GM12878 (cell line): ENCODE data around the gene TGFB1I1. TPM values are rescaled to one million over a fixed set of nuclear protein-coding genes. Genes with fewer than 3 reads are reported as not detected.
A peak's percentile ranks its signal among the peaks of the same experiment; 100 is the strongest.

Source experiments
- ATF7 ChIP-seq: fragments of 450-650 bp; IDR thresholded peaks from 2 replicates; pipeline ENCODE4 v1.6.1; 2016; ENCODE audit warnings: low read depth, mild to moderate bottlenecking
- BCL11A ChIP-seq: IDR thresholded peaks from 2 replicates; pipeline ENCODE4 v1.6.1; 2011; ENCODE audit warnings: low read depth, low read length
- CBFB ChIP-seq: IDR thresholded peaks from 2 replicates; pipeline ENCODE4 v1.6.1; 2016; ENCODE audit warnings: antibody characterized with exemption, low read depth
- CBX5 ChIP-seq: sonication (generic); IDR thresholded peaks from 2 replicates; pipeline ENCODE4 v1.6.1; 2016; ENCODE audit warnings: low read depth, moderate library complexity, mild to moderate bottlenecking, inconsistent platforms
- CEBPB ChIP-seq, 2 experiments: fragments of 150-350 bp in 1 of 2; IDR thresholded peaks; 2 replicates each; pipeline ENCODE4 v1.6.1; 2012 to 2014; ENCODE audit warnings: low read depth in 2 of 2, low read length in 2 of 2, borderline replicate concordance in 1 of 2, inconsistent platforms in 1 of 2
- CREB1 ChIP-seq: IDR thresholded peaks from 2 replicates; pipeline ENCODE4 v1.6.1; 2012; ENCODE audit warnings: low read depth, mild to moderate bottlenecking, inconsistent platforms
- CREM ChIP-seq: IDR thresholded peaks from 2 replicates; pipeline ENCODE4 v1.6.1; 2014; ENCODE audit warnings: antibody characterized with exemption, low read depth
- DPF2 ChIP-seq: fragments of 450-650 bp; IDR thresholded peaks from 2 replicates; pipeline ENCODE4 v1.6.1; 2017; ENCODE audit warnings: mild to moderate bottlenecking
- GATAD2B ChIP-seq: fragments of 450-650 bp; conservative IDR thresholded peaks from 2 replicates; pipeline ENCODE4 v1.6.1; 2017; ENCODE audit warnings: low read depth, mild to moderate bottlenecking, moderate library complexity
- IKZF2 ChIP-seq, 2 experiments: fragments of 450-650 bp; IDR thresholded peaks; 2 replicates each; pipeline ENCODE4 v1.6.1; 2017; ENCODE audit warnings: mild to moderate bottlenecking in 2 of 2, moderate library complexity in 2 of 2
- KDM1A ChIP-seq: fragments of 200-600 bp; sonication (generic); IDR thresholded peaks from 2 replicates; pipeline ENCODE4 v1.6.1; 2016; ENCODE audit warnings: borderline replicate concordance
- LARP7 ChIP-seq: fragments of 450-650 bp; IDR thresholded peaks from 2 replicates; pipeline ENCODE4 v1.6.1; 2017; ENCODE audit warnings: mild to moderate bottlenecking
- PML ChIP-seq: IDR thresholded peaks from 2 replicates; pipeline ENCODE4 v1.6.1; 2012; ENCODE audit warnings: low read length, inconsistent platforms
- SPI1 ChIP-seq: IDR thresholded peaks from 2 replicates; pipeline ENCODE4 v1.6.1; 2011; ENCODE audit warnings: low read depth, mild to moderate bottlenecking, low read length, moderate library complexity, borderline replicate concordance; ENCODE audit not compliant: insufficient read depth
- polyA plus RNA-seq, 11 experiments: library from polyadenylated mRNA; depleted of rRNA in 4 of 11; unstranded in 6 of 11; stranded (reverse) in 5 of 11; fragments of >200 nt; fragmentation: Nextera tagmentation in 4 of 11; fragmentation: Illumina TruSeq in 1 of 11; extraction: Ambion mirVana in 4 of 11; extraction: Trizol in 1 of 11; gene quantifications; 1 replicate in 1 of 11; 2 replicates in 10 of 11; pipeline versions ENCODE4 v1.2.1 to v1.2.3, GENCODE V29; 2011 to 2016; ENCODE audit warnings: inconsistent platforms in 2 of 11, missing spikeins in 2 of 11, low read depth in 1 of 11
- total RNA-seq, 4 experiments: library from RNA; depleted of rRNA in 3 of 4; stranded (reverse); fragments of >200 nt in 3 of 4; fragmentation: Illumina TruSeq in 1 of 4; extraction: Trizol in 1 of 4; gene quantifications; 2 replicates each; pipeline versions ENCODE4 v1.2.1 to v1.2.3, GENCODE V29; 2013 to 2021
- TF ChIP-seq, protein P1 (sequence below): fragments of 450-650 bp; IDR thresholded peaks from 2 replicates; pipeline ENCODE4 v1.6.1; 2014; ENCODE audit warnings: mild to moderate bottlenecking
- TF ChIP-seq, protein P2 (sequence below), 3 experiments: IDR thresholded peaks in 2 of 3; conservative IDR thresholded peaks in 1 of 3; 2 replicates each; pipeline ENCODE4 v1.5.1; 2011; ENCODE audit warnings: low read depth in 3 of 3, low read length in 3 of 3, mild to moderate bottlenecking in 3 of 3, control low read depth in 2 of 3, moderate library complexity in 2 of 3, inconsistent platforms in 1 of 3, mixed read lengths in 1 of 3; ENCODE audit not compliant: control insufficient read depth in 2 of 3, insufficient read depth in 1 of 3; ENCODE audit errors: extremely low read depth in 1 of 3
- TF ChIP-seq, protein P3 (sequence below): fragments of 450-650 bp; formaldehyde crosslinking; IDR thresholded peaks from 2 replicates; pipeline ENCODE4 v1.4.0; 2022; ENCODE audit warnings: mild to moderate bottlenecking, moderate library complexity
- TF ChIP-seq, protein P4 (sequence below): fragments of 450-650 bp; IDR thresholded peaks from 2 replicates; pipeline ENCODE4 v1.6.1; 2016; ENCODE audit warnings: mild to moderate bottlenecking
- TF ChIP-seq, protein P5 (sequence below): fragments of 150-350 bp; IDR thresholded peaks from 2 replicates; pipeline ENCODE4 v1.6.1; 2016; ENCODE audit warnings: low read depth, low read length

TGFB1I1 gene
- total and polyA plus RNA-seq, 10 of the 15 experiments (the other 5 are each of a cell fraction or from before 2014, with no cell fraction given), result 0.13 to 2.3 (median 0.41) TPM; not detected in 2

DNA sequence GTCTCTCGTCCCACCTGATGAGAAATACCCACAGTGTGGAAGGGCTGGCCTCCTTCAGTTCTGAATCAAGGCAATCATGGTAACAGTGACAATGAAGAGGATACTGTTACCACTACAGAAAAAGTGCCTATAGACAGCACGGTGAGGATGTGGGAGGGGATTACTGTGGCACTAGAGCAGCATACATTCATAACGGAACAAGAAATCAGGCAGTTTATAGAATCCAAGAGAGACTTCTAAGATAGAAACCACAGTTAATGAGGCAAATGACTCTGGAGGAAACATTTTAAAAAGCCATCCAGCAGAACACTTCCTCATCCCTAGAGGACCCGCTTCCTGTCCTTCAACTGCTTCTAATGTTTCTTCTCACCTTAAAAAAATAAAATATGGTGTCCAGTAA lies 33.5 kb downstream of the TGFB1I1 start (continued):
- TF ChIP-seq, protein P1, sequence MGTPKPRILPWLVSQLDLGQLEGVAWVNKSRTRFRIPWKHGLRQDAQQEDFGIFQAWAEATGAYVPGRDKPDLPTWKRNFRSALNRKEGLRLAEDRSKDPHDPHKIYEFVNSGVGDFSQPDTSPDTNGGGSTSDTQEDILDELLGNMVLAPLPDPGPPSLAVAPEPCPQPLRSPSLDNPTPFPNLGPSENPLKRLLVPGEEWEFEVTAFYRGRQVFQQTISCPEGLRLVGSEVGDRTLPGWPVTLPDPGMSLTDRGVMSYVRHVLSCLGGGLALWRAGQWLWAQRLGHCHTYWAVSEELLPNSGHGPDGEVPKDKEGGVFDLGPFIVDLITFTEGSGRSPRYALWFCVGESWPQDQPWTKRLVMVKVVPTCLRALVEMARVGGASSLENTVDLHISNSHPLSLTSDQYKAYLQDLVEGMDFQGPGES, result no peak
- TF ChIP-seq, protein P2, sequence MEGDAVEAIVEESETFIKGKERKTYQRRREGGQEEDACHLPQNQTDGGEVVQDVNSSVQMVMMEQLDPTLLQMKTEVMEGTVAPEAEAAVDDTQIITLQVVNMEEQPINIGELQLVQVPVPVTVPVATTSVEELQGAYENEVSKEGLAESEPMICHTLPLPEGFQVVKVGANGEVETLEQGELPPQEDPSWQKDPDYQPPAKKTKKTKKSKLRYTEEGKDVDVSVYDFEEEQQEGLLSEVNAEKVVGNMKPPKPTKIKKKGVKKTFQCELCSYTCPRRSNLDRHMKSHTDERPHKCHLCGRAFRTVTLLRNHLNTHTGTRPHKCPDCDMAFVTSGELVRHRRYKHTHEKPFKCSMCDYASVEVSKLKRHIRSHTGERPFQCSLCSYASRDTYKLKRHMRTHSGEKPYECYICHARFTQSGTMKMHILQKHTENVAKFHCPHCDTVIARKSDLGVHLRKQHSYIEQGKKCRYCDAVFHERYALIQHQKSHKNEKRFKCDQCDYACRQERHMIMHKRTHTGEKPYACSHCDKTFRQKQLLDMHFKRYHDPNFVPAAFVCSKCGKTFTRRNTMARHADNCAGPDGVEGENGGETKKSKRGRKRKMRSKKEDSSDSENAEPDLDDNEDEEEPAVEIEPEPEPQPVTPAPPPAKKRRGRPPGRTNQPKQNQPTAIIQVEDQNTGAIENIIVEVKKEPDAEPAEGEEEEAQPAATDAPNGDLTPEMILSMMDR (IDR thresholded peaks at IDR 0.05 in 2 of 3, conservative IDR thresholded peaks at IDR 0.05 in 1 of 3; ENCODE audit: control insufficient read depth in 2 of 3, extremely low read depth in 1 of 3, insufficient read depth in 1 of 3, low read depth in 3 of 3, low read length in 3 of 3), result no peak
- 0 out of 2 replicates have a peak, but pooled peaks have one; percentile 19 for TF ChIP-seq ATF7
- 0 out of 2 replicates have a peak, but pooled peaks have one; percentile 75 for TF ChIP-seq CBX5
- TF ChIP-seq, protein P3, sequence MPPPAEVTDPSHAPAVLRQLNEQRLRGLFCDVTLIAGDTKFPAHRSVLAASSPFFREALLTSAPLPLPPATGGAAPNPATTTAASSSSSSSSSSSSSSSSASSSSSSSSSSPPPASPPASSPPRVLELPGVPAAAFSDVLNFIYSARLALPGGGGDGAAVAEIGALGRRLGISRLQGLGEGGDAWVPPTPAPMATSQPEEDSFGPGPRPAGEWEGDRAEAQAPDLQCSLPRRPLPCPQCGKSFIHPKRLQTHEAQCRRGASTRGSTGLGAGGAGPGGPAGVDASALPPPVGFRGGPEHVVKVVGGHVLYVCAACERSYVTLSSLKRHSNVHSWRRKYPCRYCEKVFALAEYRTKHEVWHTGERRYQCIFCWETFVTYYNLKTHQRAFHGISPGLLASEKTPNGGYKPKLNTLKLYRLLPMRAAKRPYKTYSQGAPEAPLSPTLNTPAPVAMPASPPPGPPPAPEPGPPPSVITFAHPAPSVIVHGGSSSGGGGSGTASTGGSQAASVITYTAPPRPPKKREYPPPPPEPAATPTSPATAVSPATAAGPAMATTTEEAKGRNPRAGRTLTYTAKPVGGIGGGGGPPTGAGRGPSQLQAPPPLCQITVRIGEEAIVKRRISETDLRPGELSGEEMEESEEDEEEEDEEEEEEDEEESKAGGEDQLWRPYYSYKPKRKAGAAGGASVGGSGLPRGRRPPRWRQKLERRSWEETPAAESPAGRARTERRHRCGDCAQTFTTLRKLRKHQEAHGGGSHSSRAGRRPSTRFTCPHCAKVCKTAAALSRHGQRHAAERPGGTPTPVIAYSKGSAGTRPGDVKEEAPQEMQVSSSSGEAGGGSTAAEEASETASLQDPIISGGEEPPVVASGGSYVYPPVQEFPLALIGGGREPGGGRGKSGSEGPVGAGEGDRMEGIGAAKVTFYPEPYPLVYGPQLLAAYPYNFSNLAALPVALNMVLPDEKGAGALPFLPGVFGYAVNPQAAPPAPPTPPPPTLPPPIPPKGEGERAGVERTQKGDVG, result no peak
- TF ChIP-seq BCL11A, result peak; percentile 70
- no peak for TF ChIP-seq GATAD2B
- TF ChIP-seq LARP7, result no peak
- TF ChIP-seq DPF2, result peak; percentile 60
- peak; percentile 46; the same call in 1 of the 2 replicates for TF ChIP-seq PML
- peak; percentile 54 to 77 for TF ChIP-seq IKZF2 (IDR thresholded peaks at IDR 0.05)
- no peak for TF ChIP-seq CEBPB (IDR thresholded peaks at IDR 0.05; ENCODE audit: borderline replicate concordance in 1 of 2, low read depth in 2 of 2, low read length in 2 of 2)
- peak; percentile 33; the same call in 1 of the 2 replicates for TF ChIP-seq CREM
- TF ChIP-seq, protein P4, sequence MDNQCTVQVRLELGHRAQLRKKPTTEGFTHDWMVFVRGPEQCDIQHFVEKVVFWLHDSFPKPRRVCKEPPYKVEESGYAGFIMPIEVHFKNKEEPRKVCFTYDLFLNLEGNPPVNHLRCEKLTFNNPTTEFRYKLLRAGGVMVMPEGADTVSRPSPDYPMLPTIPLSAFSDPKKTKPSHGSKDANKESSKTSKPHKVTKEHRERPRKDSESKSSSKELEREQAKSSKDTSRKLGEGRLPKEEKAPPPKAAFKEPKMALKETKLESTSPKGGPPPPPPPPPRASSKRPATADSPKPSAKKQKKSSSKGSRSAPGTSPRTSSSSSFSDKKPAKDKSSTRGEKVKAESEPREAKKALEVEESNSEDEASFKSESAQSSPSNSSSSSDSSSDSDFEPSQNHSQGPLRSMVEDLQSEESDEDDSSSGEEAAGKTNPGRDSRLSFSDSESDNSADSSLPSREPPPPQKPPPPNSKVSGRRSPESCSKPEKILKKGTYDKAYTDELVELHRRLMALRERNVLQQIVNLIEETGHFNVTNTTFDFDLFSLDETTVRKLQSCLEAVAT, result no peak
- 0 out of 2 replicates have a peak, but pooled peaks have one; percentile 7 for TF ChIP-seq CREB1
- no peak for TF ChIP-seq KDM1A
- no peak for TF ChIP-seq CBFB
- TF ChIP-seq, protein P5, sequence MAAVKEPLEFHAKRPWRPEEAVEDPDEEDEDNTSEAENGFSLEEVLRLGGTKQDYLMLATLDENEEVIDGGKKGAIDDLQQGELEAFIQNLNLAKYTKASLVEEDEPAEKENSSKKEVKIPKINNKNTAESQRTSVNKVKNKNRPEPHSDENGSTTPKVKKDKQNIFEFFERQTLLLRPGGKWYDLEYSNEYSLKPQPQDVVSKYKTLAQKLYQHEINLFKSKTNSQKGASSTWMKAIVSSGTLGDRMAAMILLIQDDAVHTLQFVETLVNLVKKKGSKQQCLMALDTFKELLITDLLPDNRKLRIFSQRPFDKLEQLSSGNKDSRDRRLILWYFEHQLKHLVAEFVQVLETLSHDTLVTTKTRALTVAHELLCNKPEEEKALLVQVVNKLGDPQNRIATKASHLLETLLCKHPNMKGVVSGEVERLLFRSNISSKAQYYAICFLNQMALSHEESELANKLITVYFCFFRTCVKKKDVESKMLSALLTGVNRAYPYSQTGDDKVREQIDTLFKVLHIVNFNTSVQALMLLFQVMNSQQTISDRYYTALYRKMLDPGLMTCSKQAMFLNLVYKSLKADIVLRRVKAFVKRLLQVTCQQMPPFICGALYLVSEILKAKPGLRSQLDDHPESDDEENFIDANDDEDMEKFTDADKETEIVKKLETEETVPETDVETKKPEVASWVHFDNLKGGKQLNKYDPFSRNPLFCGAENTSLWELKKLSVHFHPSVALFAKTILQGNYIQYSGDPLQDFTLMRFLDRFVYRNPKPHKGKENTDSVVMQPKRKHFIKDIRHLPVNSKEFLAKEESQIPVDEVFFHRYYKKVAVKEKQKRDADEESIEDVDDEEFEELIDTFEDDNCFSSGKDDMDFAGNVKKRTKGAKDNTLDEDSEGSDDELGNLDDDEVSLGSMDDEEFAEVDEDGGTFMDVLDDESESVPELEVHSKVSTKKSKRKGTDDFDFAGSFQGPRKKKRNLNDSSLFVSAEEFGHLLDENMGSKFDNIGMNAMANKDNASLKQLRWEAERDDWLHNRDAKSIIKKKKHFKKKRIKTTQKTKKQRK, result no peak
- TF ChIP-seq SPI1, result peak; percentile 65; the same call in 1 of the 2 replicates
